HepG2 (cell line): ENCODE results near the gene COA1. TPM values are rescaled to one million over a fixed set of nuclear protein-coding genes. Genes with fewer than 3 reads are reported as not detected.

Source experiments
- ATAC-seq: fragments of 200-7000 bp; cut with Tn5 transposase; 3 replicates; pipeline ENCODE4 v1.9.1; 2020; ENCODE audit warnings: mild to moderate bottlenecking, moderate library complexity
- BruUV-seq: library from RNA; stranded (reverse); fragments of 400-500 nt; replicated peaks from 2 replicates; lab custom pipeline; 2021; lab: Mats Ljungman, UMichigan
- CTCF ChIA-PET: fragments of 300-600 bp; formaldehyde crosslinking; extraction: SDS; loops from one replicate; lab custom pipeline; 2021; ENCODE audit warnings: low total read pairs, inconsistent platforms, low intra/inter-chr PET ratio; lab: Yijun Ruan, JAX
- POLR2A ChIA-PET: fragments of 350-600 bp; sonication (Branson Sonifier 250); formaldehyde crosslinking; loops from one replicate; lab custom pipeline; 2020; ENCODE audit warnings: antibody characterized with exemption, inconsistent platforms; lab: Yijun Ruan, JAX
- DNase-seq: peaks from one replicate; pipeline ENCODE4 v3.0.0-alpha.2; 2015; ENCODE audit warnings: low spot score
- FAIRE-seq: peaks from 3 replicates; lab custom pipeline; 2011; peaks lifted over from hg19 to GRCh38; lab: Jason Lieb, UNC
- H2AFZ ChIP-seq: one replicate; pipeline ENCODE4 v1.6.1; 2011; ENCODE audit warnings: low read length, inconsistent platforms
- H3K27ac ChIP-seq: fragments of 300-600 bp; 3 replicates; pipeline ENCODE4 v1.8.0; 2011; ENCODE audit warnings: mixed run types, mild to moderate bottlenecking, mixed read lengths, low read length, inconsistent platforms; ENCODE audit not compliant: insufficient read depth; ENCODE audit errors: extremely low read length
- H3K27me3 ChIP-seq, 2 experiments: fragments of 200-600 bp in 1 of 2; 2 replicates in 1 of 2; 3 replicates in 1 of 2; pipeline versions ENCODE4 v1.6.0 to v1.8.0; 2011; ENCODE audit warnings: low read length in 2 of 2, mild to moderate bottlenecking in 2 of 2, moderate library complexity in 2 of 2, inconsistent platforms in 1 of 2; ENCODE audit not compliant: insufficient read depth in 2 of 2, control insufficient read depth in 1 of 2
- H3K36me3 ChIP-seq, 2 experiments: fragments of 200-600 bp in 1 of 2; replicated peaks in 1 of 2; 2 replicates in 1 of 2; 3 replicates in 1 of 2; pipeline versions ENCODE4 v1.5.1 to v1.8.0; 2011; ENCODE audit warnings: low read length in 2 of 2, inconsistent platforms in 1 of 2; ENCODE audit not compliant: insufficient read depth in 2 of 2, control insufficient read depth in 1 of 2
- H3K4me1 ChIP-seq: 2 replicates; pipeline ENCODE4 v1.5.1; 2012; ENCODE audit warnings: low read length, inconsistent platforms; ENCODE audit not compliant: insufficient read depth
- H3K4me2 ChIP-seq: 2 replicates; pipeline ENCODE4 v1.6.0; 2011; ENCODE audit warnings: low read depth, low read length, inconsistent platforms
- H3K4me3 ChIP-seq, 3 experiments: fragments of 200-600 bp in 1 of 3; sonication (generic), shearing (Covaris generic) in 1 of 3; replicated peaks in 1 of 3; 2 replicates each; pipeline ENCODE4 v1.5.1; 2011 to 2016; ENCODE audit warnings: low read length in 3 of 3, inconsistent platforms in 2 of 3, low read depth in 2 of 3, mild to moderate bottlenecking in 2 of 3, control low read depth in 1 of 3, mixed read lengths in 1 of 3; ENCODE audit not compliant: insufficient read depth in 1 of 3
- H3K79me2 ChIP-seq: one replicate; pipeline ENCODE4 v1.6.1; 2011; ENCODE audit warnings: low read length, inconsistent platforms; ENCODE audit not compliant: insufficient read depth
- H3K9ac ChIP-seq: 2 replicates; pipeline ENCODE4 v1.6.0; 2011; ENCODE audit warnings: mild to moderate bottlenecking, low read depth, low read length, inconsistent platforms; ENCODE audit not compliant: insufficient read depth
- H3K9me3 ChIP-seq: 2 replicates; pipeline ENCODE4 v1.5.1; 2012; ENCODE audit warnings: mild to moderate bottlenecking, low read length
- H4K20me1 ChIP-seq: 2 replicates; pipeline ENCODE4 v1.6.0; 2011; ENCODE audit warnings: inconsistent platforms, mild to moderate bottlenecking, low read length, moderate library complexity; ENCODE audit not compliant: insufficient read depth
- CBX5 ChIP-seq: sonication (generic); formaldehyde crosslinking; IDR thresholded peaks from 2 replicates; pipeline ENCODE4 v1.4.0; 2020; ENCODE audit warnings: missing genetic modification reagents, borderline replicate concordance
- CHCHD3 ChIP-seq: sonication (generic); formaldehyde crosslinking; IDR thresholded peaks from 2 replicates; pipeline ENCODE4 v1.8.0; 2022; ENCODE audit warnings: mild to moderate bottlenecking, missing genetic modification reagents, moderate library complexity
- IRX3 ChIP-seq: sonication (generic); formaldehyde crosslinking; IDR thresholded peaks from 2 replicates; pipeline ENCODE4 v1.8.1; 2023; ENCODE audit warnings: mild to moderate bottlenecking, low read depth, missing genetic modification reagents, borderline replicate concordance
- KLF16 ChIP-seq, 2 experiments: sonication (generic) in 1 of 2; formaldehyde crosslinking in 1 of 2; IDR thresholded peaks; 2 replicates each; pipeline versions ENCODE4 v1.6.1 to v1.8.0; 2016 to 2023; ENCODE audit warnings: missing genetic modification reagents in 2 of 2, missing compliant biosample characterization in 1 of 2
- KLF9 ChIP-seq: IDR thresholded peaks from 2 replicates; pipeline ENCODE4 v1.6.1; 2016; ENCODE audit warnings: low read depth
- MLXIP ChIP-seq: sonication (generic); formaldehyde crosslinking; IDR thresholded peaks from 2 replicates; pipeline ENCODE4 v1.9.0; 2021; ENCODE audit warnings: missing genetic modification reagents, borderline replicate concordance
- MXD4 ChIP-seq: IDR thresholded peaks from 2 replicates; pipeline ENCODE4 v1.6.1; 2016; ENCODE audit warnings: mild to moderate bottlenecking, missing biosample characterization, missing genetic modification reagents
- MYNN ChIP-seq: sonication (generic); formaldehyde crosslinking; IDR thresholded peaks from 2 replicates; pipeline ENCODE4 v1.4.0; 2020; ENCODE audit warnings: mild to moderate bottlenecking, low read depth, missing genetic modification reagents
- NFE2 ChIP-seq: sonication (generic); formaldehyde crosslinking; IDR thresholded peaks from 2 replicates; pipeline ENCODE4 v1.4.0; 2020; ENCODE audit warnings: missing genetic modification reagents
- ZBTB8A ChIP-seq: sonication (generic); formaldehyde crosslinking; IDR thresholded peaks from 2 replicates; pipeline ENCODE4 v1.4.0; 2020; ENCODE audit warnings: mild to moderate bottlenecking, low read depth, missing genetic modification reagents, borderline replicate concordance
- ZFX ChIP-seq: sonication (generic); formaldehyde crosslinking; IDR thresholded peaks from 2 replicates; pipeline ENCODE4 v1.4.0; 2020; ENCODE audit warnings: mild to moderate bottlenecking, low read depth, missing genetic modification reagents, moderate library complexity
- ZNF510 ChIP-seq: sonication (generic); formaldehyde crosslinking; IDR thresholded peaks from 2 replicates; pipeline ENCODE4 v1.4.0; 2020; ENCODE audit warnings: low read depth, mild to moderate bottlenecking, missing genetic modification reagents
- ZNF644 ChIP-seq: IDR thresholded peaks from 2 replicates; pipeline ENCODE4 v1.6.1; 2016; ENCODE audit warnings: low read depth
- WGBS: methylation state at CpG from one replicate; pipeline ENCODE4 v1.1.6; 2017; ENCODE audit warnings: low lambda C conversion rate; 5-methylcytosine and 5-hydroxymethylcytosine counted together
- in situ Hi-C: cut with HindIII; loops from 2 replicates; pipeline ENCODE4 v1.10.0; 2017; ENCODE audit warnings: low pct_unique_long_range_greater_than_20kb; ENCODE audit not compliant: extremely low pct_ligation_motif_present
- intact Hi-C: fragments of 100-400 bp; cut with micrococcal nuclease; formaldehyde crosslinking; loops from one replicate; pipeline ENCODE4 v1.10.0; 2022; ENCODE audit not compliant: unreplicated experiment
- polyA plus RNA-seq, 8 experiments: library from polyadenylated mRNA; depleted of rRNA in 3 of 8; stranded (reverse) in 7 of 8; unstranded in 1 of 8; fragments of >200 nt; fragmentation: Illumina TruSeq in 4 of 8; extraction: Trizol in 4 of 8; gene quantifications; 2 replicates each; pipeline versions ENCODE4 v1.2.1 to v1.2.3, GENCODE V29; 2011 to 2016; ENCODE audit warnings: low read depth in 4 of 8, missing spikeins in 1 of 8, mixed read lengths in 1 of 8; ENCODE audit not compliant: insufficient read depth in 1 of 8
- total RNA-seq, 5 experiments: library from RNA; depleted of rRNA; stranded (reverse); fragments of >200 nt; fragmentation: Illumina TruSeq; extraction: Trizol; gene quantifications; 2 replicates each; pipeline ENCODE4 v1.2.3, GENCODE V29; 2016; ENCODE audit warnings: low read depth in 1 of 5
- TF ChIP-seq, protein P1 (sequence below): sonication (generic); formaldehyde crosslinking; IDR thresholded peaks from 2 replicates; pipeline ENCODE4 v1.8.0; 2022; ENCODE audit warnings: missing genetic modification reagents, mild to moderate bottlenecking, moderate library complexity, borderline replicate concordance

The COA1 gene
- total and polyA plus RNA-seq, 2 of the 13 experiments (the other 11 are each of a cell fraction or from before 2014, with no cell fraction given): 33.2 to 65.7 TPM

- ATAC-seq (no peak), DNase-seq (no peak)
- Histone ChIP-seq H3K9ac (no peak overlapping the region), H2AFZ (no peak overlapping the region)
- in situ Hi-C loops: no loop called here
- TF ChIP-seq MLXIP (CRISPR knock-in tag) (no peak), NFE2 (CRISPR knock-in tag) (no peak), CBX5 (CRISPR knock-in tag) (no peak), MXD4 (no peak), ZFX (CRISPR knock-in tag) (no peak), ZNF644 (CRISPR knock-in tag) (no peak), ZBTB8A (CRISPR knock-in tag) (no peak), CHCHD3 (CRISPR knock-in tag) (no peak), IRX3 (no peak), KLF16 (CRISPR knock-in tag; IDR thresholded peaks at IDR 0.05) (no peak), KLF9 (CRISPR knock-in tag) (no peak), MYNN (no peak), ZNF510 (CRISPR knock-in tag) (no peak)
- TF ChIP-seq, protein P1, sequence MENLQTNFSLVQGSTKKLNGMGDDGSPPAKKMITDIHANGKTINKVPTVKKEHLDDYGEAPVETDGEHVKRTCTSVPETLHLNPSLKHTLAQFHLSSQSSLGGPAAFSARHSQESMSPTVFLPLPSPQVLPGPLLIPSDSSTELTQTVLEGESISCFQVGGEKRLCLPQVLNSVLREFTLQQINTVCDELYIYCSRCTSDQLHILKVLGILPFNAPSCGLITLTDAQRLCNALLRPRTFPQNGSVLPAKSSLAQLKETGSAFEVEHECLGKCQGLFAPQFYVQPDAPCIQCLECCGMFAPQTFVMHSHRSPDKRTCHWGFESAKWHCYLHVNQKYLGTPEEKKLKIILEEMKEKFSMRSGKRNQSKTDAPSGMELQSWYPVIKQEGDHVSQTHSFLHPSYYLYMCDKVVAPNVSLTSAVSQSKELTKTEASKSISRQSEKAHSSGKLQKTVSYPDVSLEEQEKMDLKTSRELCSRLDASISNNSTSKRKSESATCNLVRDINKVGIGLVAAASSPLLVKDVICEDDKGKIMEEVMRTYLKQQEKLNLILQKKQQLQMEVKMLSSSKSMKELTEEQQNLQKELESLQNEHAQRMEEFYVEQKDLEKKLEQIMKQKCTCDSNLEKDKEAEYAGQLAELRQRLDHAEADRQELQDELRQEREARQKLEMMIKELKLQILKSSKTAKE: no peak
- TF ChIP-seq, all 625 proteins: peak for 0
- POLR2A ChIA-PET: interaction anchor here (0.9 kb wide), 1 partner anchor 55 kb away, joined by 4 read pairs; the partner anchor contains the start of gene STK17A
- Histone ChIP-seq H3K4me1 (peaks cover 64% of the 10 kb centered on the region), H3K27me3 (no peaks in the 10 kb centered on the region), H3K27ac (peak overlapping the region; percentile 7), H3K4me3 (no peak overlapping the region), H3K36me3 (peaks cover 13 to 44% of the 10 kb centered on the region in 2 experiments), H3K4me2 (no peak overlapping the region), H3K79me2 (no peaks in the 10 kb centered on the region), H4K20me1 (no peaks in the 10 kb centered on the region), H3K9me3 (no peaks in the 10 kb centered on the region)
- BruUV-seq: no TSS peak
- intact Hi-C loops: no loop called here
- 89% methylated on average over 4 of the region's 4 CpGs for WGBS
- CTCF ChIA-PET: no interaction called here
- FAIRE-seq: no peak
Observed at GRCh38 chr7:43637114-43637806, 92.1 kb downstream of the COA1 start.
